B cell (primary cell): ENCODE results near the gene ARHGAP25.

Source experiments
- EZH2 ChIP-seq: IDR thresholded peaks from 2 replicates; pipeline ENCODE4 v1.6.1; 2012; ENCODE audit warnings: borderline replicate concordance, low read depth, mild to moderate bottlenecking, moderate library complexity, low read length; ENCODE audit not compliant: insufficient read depth, poor library complexity, severe bottlenecking
- TF ChIP-seq, protein P1 (sequence below): fragments of 200-600 bp; IDR thresholded peaks from one replicate; pipeline ENCODE4 v1.8.0; 2022; ENCODE audit warnings: antibody characterized with exemption, mild to moderate bottlenecking

- TF ChIP-seq, protein P1, sequence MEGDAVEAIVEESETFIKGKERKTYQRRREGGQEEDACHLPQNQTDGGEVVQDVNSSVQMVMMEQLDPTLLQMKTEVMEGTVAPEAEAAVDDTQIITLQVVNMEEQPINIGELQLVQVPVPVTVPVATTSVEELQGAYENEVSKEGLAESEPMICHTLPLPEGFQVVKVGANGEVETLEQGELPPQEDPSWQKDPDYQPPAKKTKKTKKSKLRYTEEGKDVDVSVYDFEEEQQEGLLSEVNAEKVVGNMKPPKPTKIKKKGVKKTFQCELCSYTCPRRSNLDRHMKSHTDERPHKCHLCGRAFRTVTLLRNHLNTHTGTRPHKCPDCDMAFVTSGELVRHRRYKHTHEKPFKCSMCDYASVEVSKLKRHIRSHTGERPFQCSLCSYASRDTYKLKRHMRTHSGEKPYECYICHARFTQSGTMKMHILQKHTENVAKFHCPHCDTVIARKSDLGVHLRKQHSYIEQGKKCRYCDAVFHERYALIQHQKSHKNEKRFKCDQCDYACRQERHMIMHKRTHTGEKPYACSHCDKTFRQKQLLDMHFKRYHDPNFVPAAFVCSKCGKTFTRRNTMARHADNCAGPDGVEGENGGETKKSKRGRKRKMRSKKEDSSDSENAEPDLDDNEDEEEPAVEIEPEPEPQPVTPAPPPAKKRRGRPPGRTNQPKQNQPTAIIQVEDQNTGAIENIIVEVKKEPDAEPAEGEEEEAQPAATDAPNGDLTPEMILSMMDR, result no peak
- TF ChIP-seq EZH2, result no peak
Measured at GRCh38 chr2:68764806-68765311, 30.2 kb downstream of the ARHGAP25 start.
